ENCODE measurements around the gene TBC1D22A. TPM values are rescaled to one million over a fixed set of nuclear protein-coding genes. Genes with fewer than 3 reads are reported as not detected.
A peak's percentile ranks its signal among the peaks of the same experiment; 100 is the strongest.
"Not testable (repeated sequence)": the region's sequence is repeated elsewhere in the genome, so short reads cannot be mapped to it uniquely, and the experiment has no call there.

TBC1D22A gene
- total RNA-seq, 1 donor from 2014 or later = 34.1 TPM

- DNase-seq (no peak), ATAC-seq (no peak)
- Histone ChIP-seq H3K27me3 (ENCODE audit: low read depth) (no peaks in the 10 kb centered on the region), H3K36me3 (no peaks in the 10 kb centered on the region), H3K9me3 (peaks cover 5% of the 10 kb centered on the region), H3K4me3 (no peak overlapping the region), H3K27ac (no peak overlapping the region), H3K4me1 (peaks cover 23% of the 10 kb centered on the region)
- intact Hi-C loops (cut with DNase I) = no loop called here
- no peak for TF ChIP-seq CTCF (IDR thresholded peaks at IDR 0.05)
Measured at GRCh38 chr22:46781291-46781690, 18.8 kb downstream of the TBC1D22A start.

GRCh38 chr22:46782200-46782599 is 19.8 kb downstream of the TBC1D22A start:
- H3K36me3 ChIP-seq; H3K27me3 ChIP-seq (ENCODE audit: low read depth); ATAC-seq; H3K4me3 ChIP-seq; intact Hi-C loops (cut with DNase I); DNase-seq; H3K27ac ChIP-seq; H3K9me3 ChIP-seq: not testable (repeated sequence)
- H3K4me1 ChIP-seq = peaks cover 14% of the 10 kb centered on the region

GRCh38 chr22:46783721-46784120 is 21.3 kb downstream of the TBC1D22A start:
- Histone ChIP-seq H3K9me3 (peaks cover 5% of the 10 kb centered on the region), H3K27ac (no peak overlapping the region)

GRCh38 chr22:46788441-46789172 is 26.2 kb downstream of the TBC1D22A start:
- intact Hi-C loops (cut with DNase I) = no loop called here
- no peak for TF ChIP-seq CTCF (IDR thresholded peaks at IDR 0.05)

More at GRCh38 chr22:46783721-46784120, 21.3 kb downstream of the TBC1D22A start:
- H3K4me1 ChIP-seq = peaks cover 7% of the 10 kb centered on the region
- H3K4me3 ChIP-seq = no peak overlapping the region
- no peaks in the 10 kb centered on the region for H3K36me3 ChIP-seq
- no peak for TF ChIP-seq CTCF (IDR thresholded peaks at IDR 0.05)
- DNase-seq (no peak), ATAC-seq (no peak)
- H3K27me3 ChIP-seq (ENCODE audit: low read depth) = no peaks in the 10 kb centered on the region
- intact Hi-C loops (cut with DNase I) = no loop called here

GRCh38 chr22:46789992-46790391 is 27.5 kb downstream of the TBC1D22A start:
- no peak overlapping the region for H3K4me3 ChIP-seq
- no peak overlapping the region for H3K27ac ChIP-seq
- peaks cover 25% of the 10 kb centered on the region for H3K36me3 ChIP-seq
- intact Hi-C loops (cut with DNase I) = no loop called here
- DNase-seq (no peak), ATAC-seq (no peak)
- H3K27me3 ChIP-seq (ENCODE audit: low read depth) = no peaks in the 10 kb centered on the region
- peaks cover 5% of the 10 kb centered on the region for H3K9me3 ChIP-seq
- TF ChIP-seq CTCF (IDR thresholded peaks at IDR 0.05) = no peak
- peaks cover 33% of the 10 kb centered on the region for H3K4me1 ChIP-seq

More at GRCh38 chr22:46788441-46789172, 26.2 kb downstream of the TBC1D22A start:
- ATAC-seq = no peak
- Histone ChIP-seq H3K4me1 (peaks cover 38% of the 10 kb centered on the region), H3K36me3 (peaks cover 12% of the 10 kb centered on the region), H3K27me3 (ENCODE audit: low read depth) (no peaks in the 10 kb centered on the region), H3K27ac (no peak overlapping the region), H3K4me3 (no peak overlapping the region), H3K9me3 (peaks cover 5% of the 10 kb centered on the region)
- no peak for DNase-seq

GRCh38 chr22:46791201-46791731 is 28.8 kb downstream of the TBC1D22A start:
- peaks cover 37% of the 10 kb centered on the region for H3K36me3 ChIP-seq
- H3K4me1 ChIP-seq = peaks cover 33% of the 10 kb centered on the region
- intact Hi-C loops (cut with DNase I) = no loop called here
- H3K27ac ChIP-seq = peak overlapping the region; percentile 77
- H3K27me3 ChIP-seq (ENCODE audit: low read depth) = no peaks in the 10 kb centered on the region
- ATAC-seq (peak; percentile 74 to 75), DNase-seq (no peak)
- no peak for TF ChIP-seq CTCF (IDR thresholded peaks at IDR 0.05)
- H3K9me3 ChIP-seq = peaks cover under 1% of the 10 kb centered on the region
- H3K4me3 ChIP-seq = peak overlapping the region; percentile 28

All from lower lobe of right lung (tissue), 2 donors.